H1 (cell line): Measurements from ENCODE around the gene MYH8. TPM values are rescaled to one million over a fixed set of nuclear protein-coding genes. Genes with fewer than 3 reads are reported as not detected.

ENCODE experiments used
- CHD7 ChIP-seq: fragments of 300-600 bp; sonication (generic); IDR thresholded peaks from 2 replicates; pipeline ENCODE4 v1.7.1; 2012; ENCODE audit warnings: low read length, moderate library complexity, mild to moderate bottlenecking, inconsistent platforms; ENCODE audit not compliant: insufficient replicate concordance
- EZH2 ChIP-seq: fragments of 200-600 bp; sonication (generic); IDR thresholded peaks from 2 replicates; pipeline ENCODE4 v1.7.1; 2012; ENCODE audit warnings: low read depth, mild to moderate bottlenecking, moderate library complexity, low read length, inconsistent platforms; ENCODE audit not compliant: severe bottlenecking
- NANOG ChIP-seq: IDR thresholded peaks from 2 replicates; pipeline ENCODE4 v1.6.1; 2011; ENCODE audit warnings: low read length, low read depth, mild to moderate bottlenecking, inconsistent platforms; ENCODE audit not compliant: insufficient read depth, poor library complexity, severe bottlenecking
- POLR2AphosphoS5 ChIP-seq: IDR thresholded peaks from 2 replicates; pipeline ENCODE4 v1.6.1; 2011; ENCODE audit warnings: low read depth, low read length
- RAD21 ChIP-seq, 2 experiments: IDR thresholded peaks in 1 of 2; conservative IDR thresholded peaks in 1 of 2; 2 replicates each; pipeline ENCODE4 v1.6.1; 2011; ENCODE audit warnings: low read depth in 2 of 2, low read length in 2 of 2, improper control_type of control experiment in 1 of 2, inconsistent platforms in 1 of 2, mild to moderate bottlenecking in 1 of 2, moderate library complexity in 1 of 2
- RFX5 ChIP-seq: IDR thresholded peaks from 2 replicates; pipeline ENCODE4 v1.6.1; 2011; ENCODE audit warnings: low read depth, low read length, improper control_type of control experiment, borderline replicate concordance
- RNF2 ChIP-seq: fragments of 200-900, 300-1000 bp; sonication (generic); IDR thresholded peaks from 2 replicates; pipeline ENCODE4 v1.7.1; 2016; ENCODE audit warnings: borderline replicate concordance, low read depth, mild to moderate bottlenecking, antibody characterized with exemption, low read length; ENCODE audit not compliant: poor library complexity, severe bottlenecking; ENCODE audit errors: missing control alignments
- SAP30 ChIP-seq: fragments of 300-600 bp; sonication (generic); IDR thresholded peaks from 2 replicates; pipeline ENCODE4 v1.7.1; 2012; ENCODE audit warnings: low read length, moderate library complexity, mild to moderate bottlenecking, inconsistent platforms; ENCODE audit not compliant: insufficient read depth, insufficient replicate concordance
- SP2 ChIP-seq: IDR thresholded peaks from 2 replicates; pipeline ENCODE4 v1.6.1; 2012; ENCODE audit warnings: mild to moderate bottlenecking, low read length, inconsistent platforms
- polyA plus RNA-seq, 7 experiments: library from polyadenylated mRNA; depleted of rRNA in 3 of 7; stranded (reverse) in 5 of 7; unstranded in 2 of 7; fragments of >200 nt in 5 of 7; fragments of 200-250 nt in 2 of 7; gene quantifications; 1 replicate in 5 of 7; 2 replicates in 1 of 7; 4 replicates in 1 of 7; pipeline versions ENCODE4 v1.2.1 to v1.2.3, GENCODE V29; 2011 to 2013; ENCODE audit warnings: missing spikeins in 2 of 7, mixed read lengths in 2 of 7
- total RNA-seq: library from RNA; stranded (reverse); fragmentation: NEBNext Ultra II Directional; extraction: Animal tissue kit (Norgen Biotek cat#: 25700); gene quantifications from 2 replicates; pipeline ENCODE4 v1.2.1, GENCODE V29; 2021

MYH8 gene
- total and polyA plus RNA-seq, 2 of the 8 experiments (the other 6 are each of a cell fraction or from before 2014, with no cell fraction given) = not detected

- TF ChIP-seq CHD7 (no peak), RFX5 (no peak), POLR2AphosphoS5 (no peak), NANOG (no peak), RAD21 (IDR thresholded peaks at IDR 0.05 in 1 of 2, conservative IDR thresholded peaks at IDR 0.05 in 1 of 2; ENCODE audit: low read depth in 2 of 2, low read length in 2 of 2) (no peak), RNF2 (no peak), EZH2 (no peak), SAP30 (no peak), SP2 (no peak)
Observed at GRCh38 chr17:10469459-10469858, 47.7 kb upstream of the MYH8 start, which contains the start of gene MYH4 (continued).
